CD4-positive, alpha-beta T cell treated with Interleukin-17A for 1 hour (primary cell): Measurements from ENCODE around the gene SNCA.

ENCODE experiments used
- DNase-seq: peaks from one replicate; pipeline ENCODE4 v3.0.0-alpha.2; 2020

The SNCA gene

DNA sequence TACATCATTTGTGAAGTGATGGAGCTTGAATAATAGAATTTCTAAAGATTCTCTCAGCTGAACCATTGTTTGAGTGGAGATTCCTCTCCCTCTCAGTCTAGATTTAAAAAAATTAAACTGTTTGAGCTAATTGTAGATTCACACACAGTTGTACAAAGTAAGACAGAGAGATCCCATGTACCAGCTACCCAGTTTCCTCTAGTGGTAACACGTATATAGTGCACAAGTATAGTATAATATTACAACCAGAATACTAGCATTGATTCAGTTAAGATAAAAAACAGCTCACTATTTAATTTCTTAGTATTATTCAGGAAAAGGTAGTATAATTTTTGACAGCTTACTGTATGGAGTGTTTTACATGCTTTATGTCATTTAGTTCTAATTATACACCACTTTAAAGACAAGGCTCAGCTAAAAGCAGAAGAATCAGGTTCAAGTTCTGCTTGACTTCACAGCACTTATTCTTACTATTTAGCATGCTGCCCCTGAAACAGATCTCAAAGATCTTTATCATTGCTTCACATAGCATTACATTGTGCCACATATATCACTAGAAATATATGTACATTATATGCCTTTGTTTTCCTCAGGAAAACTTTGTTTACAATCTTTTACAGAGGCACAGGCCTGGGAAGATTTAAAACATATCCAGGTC lies 136.1 kb downstream of the SNCA start:
- no peak for DNase-seq

DNA sequence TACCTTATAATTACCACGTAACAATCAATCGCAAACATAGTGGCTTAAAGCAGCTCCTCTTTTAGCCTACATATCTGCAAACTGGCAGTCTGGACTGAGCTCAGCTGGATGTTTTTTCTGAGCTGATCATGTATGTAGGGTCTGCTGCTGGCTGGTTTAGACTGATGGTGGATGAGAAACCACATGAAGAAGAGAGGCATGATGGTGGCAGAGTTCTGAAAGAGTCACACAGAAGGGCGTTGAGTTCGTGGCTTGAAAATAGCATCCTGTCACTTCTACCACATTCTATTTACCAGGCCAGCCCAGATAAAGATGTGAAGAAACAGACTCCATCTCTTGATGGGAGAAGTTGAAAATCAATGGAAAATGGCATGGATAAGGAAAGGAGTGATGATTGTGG lies 151.3 kb downstream of the SNCA start:
- DNase-seq: no peak

DNA sequence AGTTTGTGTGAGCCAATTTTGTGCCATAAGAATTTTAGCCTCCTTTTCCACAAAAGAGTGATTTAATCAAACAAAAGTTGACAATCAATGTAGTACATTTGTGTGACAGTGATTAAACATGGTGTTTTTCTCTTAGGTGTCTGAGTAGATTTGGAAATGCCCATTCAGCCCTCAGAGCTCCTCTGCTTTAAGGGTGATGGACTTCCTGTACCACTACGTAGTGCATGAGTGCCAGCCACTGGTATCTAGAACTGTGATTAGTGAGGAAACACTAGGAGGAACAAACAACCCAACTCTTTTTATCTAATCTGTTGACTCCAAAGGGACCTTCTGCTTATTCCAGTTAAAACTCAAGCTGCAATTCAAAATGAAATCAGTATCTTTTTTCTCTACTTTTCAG lies 151.7 kb downstream of the SNCA start:
- no peak for DNase-seq

DNA sequence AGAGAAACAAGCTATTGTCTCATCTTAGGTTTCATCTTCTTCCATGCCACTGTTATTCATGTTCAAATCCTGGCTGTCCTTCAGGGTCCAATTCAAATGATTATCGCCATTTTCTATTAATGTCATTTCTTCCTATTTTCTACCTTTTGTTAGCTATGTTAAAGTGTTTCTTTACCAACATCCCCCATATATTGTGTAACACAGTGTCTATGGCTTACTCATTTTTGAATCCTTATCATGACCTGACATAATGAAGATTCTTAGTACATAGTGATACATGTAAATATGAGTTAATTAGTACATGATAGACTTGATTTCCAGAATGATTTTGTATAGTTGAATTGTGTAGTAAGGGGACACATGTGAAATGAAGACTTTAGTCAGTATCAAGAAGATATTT lies 152.4 kb downstream of the SNCA start:
- no peak for DNase-seq

DNA sequence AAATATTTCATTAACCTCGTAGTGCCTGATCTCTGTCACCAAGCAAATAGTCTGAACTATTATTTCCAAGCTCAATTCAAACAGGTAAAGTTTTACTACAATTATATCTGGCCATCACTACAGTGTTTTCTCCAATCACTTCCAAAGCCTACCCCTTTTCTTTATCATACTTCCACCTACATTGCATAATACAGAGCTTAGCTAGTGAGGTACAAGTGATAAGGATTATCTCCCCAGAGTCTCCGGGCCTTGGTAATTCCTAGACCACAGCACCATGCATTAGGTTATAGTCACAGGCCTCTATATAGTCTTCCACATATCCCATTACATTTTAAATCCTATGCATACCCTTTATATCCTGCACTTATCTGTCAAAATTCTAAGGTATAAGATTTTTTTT lies 154.2 kb downstream of the SNCA start:
- DNase-seq: no peak

DNA sequence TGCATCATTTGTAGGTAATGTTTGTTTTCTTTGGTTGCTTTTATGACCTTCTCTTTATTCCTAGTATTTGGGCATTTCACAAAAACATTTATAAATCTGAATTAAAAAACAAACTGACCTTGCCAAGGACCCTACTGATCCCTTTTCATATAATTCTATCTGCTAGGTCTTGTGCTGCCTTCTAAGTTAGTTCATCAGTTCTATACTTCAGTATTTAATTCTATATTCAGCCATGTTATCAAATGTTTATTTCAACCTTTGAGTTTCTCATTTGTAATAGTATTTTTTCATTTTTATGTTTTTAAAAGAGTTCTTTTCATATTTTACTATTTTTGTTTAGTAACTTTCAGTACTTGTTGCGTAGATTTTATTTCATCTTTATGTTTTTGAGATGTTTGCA lies 155.3 kb downstream of the SNCA start:
- DNase-seq: no peak

DNA sequence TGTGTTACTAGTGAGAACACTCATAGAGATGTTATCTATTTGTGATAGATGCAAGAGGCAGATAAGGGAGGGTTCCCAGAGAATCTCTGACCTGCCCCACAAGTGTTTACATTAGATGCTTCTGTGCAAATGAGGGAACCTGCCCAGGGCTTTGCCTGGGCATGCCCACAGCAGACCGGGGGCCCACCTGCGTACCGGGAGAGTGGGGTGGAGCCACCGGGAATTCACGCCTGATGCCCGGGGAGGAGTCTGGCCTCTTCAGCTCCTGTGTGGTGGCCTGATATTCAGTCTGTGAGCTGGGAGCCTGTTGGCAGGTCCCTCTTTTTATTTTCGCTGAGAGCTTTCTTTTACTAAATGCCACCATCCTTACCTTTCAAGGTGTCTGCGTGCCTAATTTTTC lies 155.7 kb downstream of the SNCA start:
- no peak for DNase-seq

DNA sequence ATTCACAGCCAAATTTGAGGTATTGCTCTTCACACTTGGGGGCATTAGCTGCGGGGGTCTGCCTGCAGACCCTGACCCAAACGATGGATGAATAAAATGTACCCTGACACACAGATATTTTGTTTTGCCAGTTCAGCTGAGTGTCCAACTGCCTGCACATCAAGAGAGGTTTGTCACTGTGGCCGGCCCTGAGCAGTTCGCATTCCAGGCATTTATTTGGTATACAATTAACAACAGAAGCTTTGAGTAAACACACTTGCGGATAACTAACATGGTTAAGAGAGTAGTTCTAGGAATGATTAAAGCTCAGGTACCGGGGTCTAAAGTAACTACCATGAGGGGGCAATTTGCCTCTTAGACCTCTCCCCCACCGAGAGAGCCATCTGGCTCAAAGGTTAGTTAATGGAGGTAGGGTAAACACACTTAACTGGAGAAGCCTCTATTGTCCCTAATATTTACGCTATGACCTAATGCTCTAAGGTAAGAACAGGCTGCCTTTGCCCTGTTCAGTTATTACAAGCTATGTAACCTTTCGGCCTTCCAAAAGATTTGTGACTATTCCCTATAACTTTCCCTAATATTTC lies 162.0 kb downstream of the SNCA start:
- no peak for DNase-seq
